GM19468 (cell line): ENCODE results near the gene YWHAB.
"Not testable (repeated sequence)": the region's sequence is repeated elsewhere in the genome, so short reads cannot be mapped to it uniquely, and the experiment has no call there.

Experiments used
- ATAC-seq: cut with Tn5 transposase; IDR thresholded peaks from one replicate; pipeline ENCODE4 v1.9.1; 2021; ENCODE audit warnings: mild to moderate bottlenecking, moderate library complexity, moderate number of reproducible peaks; ENCODE audit not compliant: unreplicated experiment; ENCODE audit errors: extremely low read depth

The YWHAB gene

GRCh38 chr20:44885392-44886265 lies at the start of gene YWHAB:
YWHAB (plus strand) TSS chr20:44885705; CDS start chr20:44901534, 15,829 bp downstream.
- peak; percentile 48 for ATAC-seq

- no peak for ATAC-seq
Observed at GRCh38 chr20:44836601-44837120, 48.8 kb upstream of the YWHAB start.

GRCh38 chr20:44837946-44838345 lies 47.6 kb upstream of the YWHAB start:
- no peak for ATAC-seq

- no peak for ATAC-seq
Observed at GRCh38 chr20:44838521-44838920, 47.0 kb upstream of the YWHAB start.

- no peak for ATAC-seq
Observed at GRCh38 chr20:44839481-44839880, 46.0 kb upstream of the YWHAB start.

GRCh38 chr20:44840826-44841225 lies 44.7 kb upstream of the YWHAB start:
- no peak for ATAC-seq

GRCh38 chr20:44841955-44842354 lies 43.5 kb upstream of the YWHAB start:
- ATAC-seq = no peak

GRCh38 chr20:44843876-44844275 lies 41.6 kb upstream of the YWHAB start:
- no peak for ATAC-seq

GRCh38 chr20:44848254-44849015 lies 37.1 kb upstream of the YWHAB start:
- no peak for ATAC-seq

GRCh38 chr20:44849703-44850102 lies 35.8 kb upstream of the YWHAB start:
- no peak for ATAC-seq

- no peak for ATAC-seq
Observed at GRCh38 chr20:44850272-44850671, 35.2 kb upstream of the YWHAB start.

- ATAC-seq = no peak
Observed at GRCh38 chr20:44850837-44851236, 34.7 kb upstream of the YWHAB start.

GRCh38 chr20:44851545-44851944 lies 34.0 kb upstream of the YWHAB start:
- no peak for ATAC-seq

GRCh38 chr20:44856442-44856841 lies 29.1 kb upstream of the YWHAB start:
- ATAC-seq = no peak

- ATAC-seq = no peak
Observed at GRCh38 chr20:44856856-44857448, 28.6 kb upstream of the YWHAB start.

GRCh38 chr20:44858606-44859360 lies 26.7 kb upstream of the YWHAB start:
- ATAC-seq = no peak

- ATAC-seq = no peak
Observed at GRCh38 chr20:44861531-44862006, 23.9 kb upstream of the YWHAB start.

GRCh38 chr20:44862286-44862685 lies 23.2 kb upstream of the YWHAB start:
- no peak for ATAC-seq

- not testable (repeated sequence) for ATAC-seq
Observed at GRCh38 chr20:44863365-44864084, 22.0 kb upstream of the YWHAB start.
